ENCODE data around the gene SDR9C7. TPM values are rescaled to one million over a fixed set of nuclear protein-coding genes. Genes with fewer than 3 reads are reported as not detected.
"Not testable (repeated sequence)": the region's sequence is repeated elsewhere in the genome, so short reads cannot be mapped to it uniquely, and the experiment has no call there.

SDR9C7 gene
- total RNA-seq, 1 donor from 2014 or later, result not detected

GRCh38 chr12:56916296-56916995, 17.8 kb downstream of the SDR9C7 start:
- no peaks in the 10 kb centered on the region for H3K4me1 Mint-ChIP-seq
- no peak for TF ChIP-seq CTCF (IDR thresholded peaks at IDR 0.05)
- no peak overlapping the region for H3K27ac Mint-ChIP-seq
- DNase-seq (no peak), ATAC-seq (ENCODE audit: low read depth) (no peak)
- H3K27me3 Mint-ChIP-seq, result peaks cover 17% of the 10 kb centered on the region
- H3K4me3 Mint-ChIP-seq, result no peak overlapping the region
- POLR2A ChIA-PET, result no interaction called here
- intact Hi-C loops (cut with micrococcal nuclease), result no loop called here
- H3K36me3 Mint-ChIP-seq (ENCODE audit: low read depth), result no peaks in the 10 kb centered on the region
- CTCF ChIA-PET, result no interaction called here
- H3K9me3 Mint-ChIP-seq, result peaks cover 14% of the 10 kb centered on the region

GRCh38 chr12:56914724-56915123, 19.5 kb downstream of the SDR9C7 start:
- intact Hi-C loops (cut with micrococcal nuclease), result no loop called here
- H3K27me3 Mint-ChIP-seq, result peaks cover 18% of the 10 kb centered on the region
- H3K4me1 Mint-ChIP-seq, result no peaks in the 10 kb centered on the region
- CTCF ChIA-PET, result no interaction called here
- TF ChIP-seq CTCF (IDR thresholded peaks at IDR 0.05), result no peak
- no peak overlapping the region for H3K4me3 Mint-ChIP-seq
- no peak for DNase-seq
- H3K36me3 Mint-ChIP-seq (ENCODE audit: low read depth), result peaks cover 2% of the 10 kb centered on the region
- H3K27ac Mint-ChIP-seq, result no peak overlapping the region
- POLR2A ChIA-PET, result no interaction called here
- ATAC-seq (ENCODE audit: low read depth), result no peak
- peaks cover 13% of the 10 kb centered on the region for H3K9me3 Mint-ChIP-seq

- ChIA-PET POLR2A (no interaction called here), CTCF (no interaction called here)
- ATAC-seq (ENCODE audit: low read depth), result no peak
- Mint-ChIP-seq H3K4me1 (no peaks in the 10 kb centered on the region), H3K27ac (no peak overlapping the region), H3K9me3 (peaks cover 17% of the 10 kb centered on the region), H3K4me3 (no peak overlapping the region), H3K27me3 (peaks cover 18% of the 10 kb centered on the region), H3K36me3 (ENCODE audit: low read depth) (peaks cover 2% of the 10 kb centered on the region)
- no peak for TF ChIP-seq CTCF (IDR thresholded peaks at IDR 0.05)
- intact Hi-C loops (cut with micrococcal nuclease), result no loop called here
- no peak for DNase-seq
Measured at GRCh38 chr12:56914256-56914655, 20.0 kb downstream of the SDR9C7 start.

GRCh38 chr12:56909403-56909802, 24.8 kb downstream of the SDR9C7 start:
- CTCF ChIA-PET; POLR2A ChIA-PET; H3K4me1 Mint-ChIP-seq; H3K4me3 Mint-ChIP-seq; intact Hi-C loops (cut with micrococcal nuclease); H3K27ac Mint-ChIP-seq; ATAC-seq (ENCODE audit: low read depth); H3K36me3 Mint-ChIP-seq (ENCODE audit: low read depth); DNase-seq: not testable (repeated sequence)
- peaks cover 21% of the 10 kb centered on the region for H3K9me3 Mint-ChIP-seq
- H3K27me3 Mint-ChIP-seq, result peaks cover 22% of the 10 kb centered on the region

- DNase-seq, result no peak
- intact Hi-C loops (cut with micrococcal nuclease), result no loop called here
- Mint-ChIP-seq H3K27me3 (peaks cover 24% of the 10 kb centered on the region), H3K4me3 (no peak overlapping the region), H3K36me3 (ENCODE audit: low read depth) (peaks cover 2% of the 10 kb centered on the region), H3K4me1 (no peaks in the 10 kb centered on the region), H3K27ac (no peak overlapping the region), H3K9me3 (peaks cover 26% of the 10 kb centered on the region)
- POLR2A ChIA-PET, result no interaction called here
- ATAC-seq (ENCODE audit: low read depth), result no peak
- CTCF ChIA-PET, result no interaction called here
- TF ChIP-seq CTCF (IDR thresholded peaks at IDR 0.05), result no peak
Measured at GRCh38 chr12:56908136-56908535, 26.1 kb downstream of the SDR9C7 start.

- Mint-ChIP-seq H3K27me3 (peaks cover 12% of the 10 kb centered on the region), H3K9me3 (peaks cover 31% of the 10 kb centered on the region), H3K4me1 (no peaks in the 10 kb centered on the region), H3K4me3 (no peak overlapping the region), H3K27ac (no peak overlapping the region), H3K36me3 (ENCODE audit: low read depth) (peaks cover 2% of the 10 kb centered on the region)
- DNase-seq (no peak), ATAC-seq (ENCODE audit: low read depth) (no peak)
- TF ChIP-seq CTCF (IDR thresholded peaks at IDR 0.05), result no peak
- intact Hi-C loops (cut with micrococcal nuclease), result no loop called here
- ChIA-PET POLR2A (no interaction called here), CTCF (no interaction called here)
Measured at GRCh38 chr12:56905852-56906251, 28.4 kb downstream of the SDR9C7 start.
